HG03064 (cell line): ENCODE data around the gene DNAL4.

Experiments used
- ATAC-seq: cut with Tn5 transposase; IDR thresholded peaks from one replicate; pipeline ENCODE4 v1.9.1; 2021; ENCODE audit warnings: low read depth; ENCODE audit not compliant: unreplicated experiment

DNAL4 gene

GRCh38 chr22:38744981-38745380 lies 49.0 kb downstream of the DNAL4 start:
- no peak for ATAC-seq

GRCh38 chr22:38742176-38742942 lies 51.6 kb downstream of the DNAL4 start:
- no peak for ATAC-seq

- ATAC-seq = no peak
Observed at GRCh38 chr22:38741576-38741975, 52.4 kb downstream of the DNAL4 start.

- no peak for ATAC-seq
Observed at GRCh38 chr22:38741166-38741565, 52.8 kb downstream of the DNAL4 start.

GRCh38 chr22:38740754-38741153 lies 53.2 kb downstream of the DNAL4 start:
- ATAC-seq = no peak

GRCh38 chr22:38740116-38740723 lies 53.7 kb downstream of the DNAL4 start:
- no peak for ATAC-seq

- ATAC-seq = no peak
Observed at GRCh38 chr22:38739300-38740055, 54.5 kb downstream of the DNAL4 start.

- no peak for ATAC-seq
Observed at GRCh38 chr22:38738475-38739070, 55.4 kb downstream of the DNAL4 start.

- no peak for ATAC-seq
Observed at GRCh38 chr22:38737302-38738060, 56.5 kb downstream of the DNAL4 start.

GRCh38 chr22:38736257-38736570 lies 57.7 kb downstream of the DNAL4 start:
- no peak for ATAC-seq

- ATAC-seq = no peak
Observed at GRCh38 chr22:38735465-38736256, 58.3 kb downstream of the DNAL4 start.

GRCh38 chr22:38735126-38735464 lies 58.8 kb downstream of the DNAL4 start:
- ATAC-seq = no peak

GRCh38 chr22:38734421-38735100 lies 59.4 kb downstream of the DNAL4 start:
- no peak for ATAC-seq

GRCh38 chr22:38733724-38734381 lies 60.1 kb downstream of the DNAL4 start:
- no peak for ATAC-seq

- no peak for ATAC-seq
Observed at GRCh38 chr22:38733329-38733723, 60.6 kb downstream of the DNAL4 start.

- ATAC-seq = no peak
Observed at GRCh38 chr22:38732251-38732815, 61.6 kb downstream of the DNAL4 start.

GRCh38 chr22:38731703-38732161 lies 62.2 kb downstream of the DNAL4 start:
- ATAC-seq = no peak

- ATAC-seq = no peak
Observed at GRCh38 chr22:38730411-38730871, 63.5 kb downstream of the DNAL4 start.
